ENCODE results near the gene ID2. TPM values are rescaled to one million over a fixed set of nuclear protein-coding genes. Genes with fewer than 3 reads are reported as not detected.

The ID2 gene
- total RNA-seq, 2 experiments from 2014 or later, result 85.7 to 91.6 TPM

GRCh38 chr2:8658064-8658862, 23.6 kb upstream of the ID2 start:
- intact Hi-C loops (cut with micrococcal nuclease), result no loop called here
- no peak overlapping the region for H3K27ac Mint-ChIP-seq
- ChIA-PET POLR2A (no interaction called here), CTCF (no interaction called here)
- H3K4me1 Mint-ChIP-seq (ENCODE audit: low read depth), result peaks cover 15% of the 10 kb centered on the region
- no peaks in the 10 kb centered on the region for H3K9me3 Mint-ChIP-seq
- DNase-seq (no peak), ATAC-seq (no peak)
- no peak overlapping the region for H3K4me3 Mint-ChIP-seq
- H3K27me3 Mint-ChIP-seq, result peaks cover 20% of the 10 kb centered on the region
- no peak for TF ChIP-seq CTCF (IDR thresholded peaks at IDR 0.05)
- H3K36me3 Mint-ChIP-seq (ENCODE audit: low read depth), result no peaks in the 10 kb centered on the region

- Mint-ChIP-seq H3K9me3 (no peaks in the 10 kb centered on the region), H3K27me3 (peaks cover 21% of the 10 kb centered on the region), H3K36me3 (ENCODE audit: low read depth) (no peaks in the 10 kb centered on the region), H3K4me1 (ENCODE audit: low read depth) (peaks cover 22% of the 10 kb centered on the region), H3K27ac (no peak overlapping the region), H3K4me3 (no peak overlapping the region)
- CTCF ChIA-PET, result no interaction called here
- DNase-seq (no peak), ATAC-seq (no peak)
- POLR2A ChIA-PET, result interaction anchor here (0.6 kb wide), 1 partner anchor 934 kb away, joined by 3 read pairs; no protein-coding TSS in a partner anchor
- no peak for TF ChIP-seq CTCF (IDR thresholded peaks at IDR 0.05)
- intact Hi-C loops (cut with micrococcal nuclease), result no loop called here
These were observed 22.6 kb upstream of the ID2 start for GRCh38 chr2:8659092-8659734.

GRCh38 chr2:8659735-8660492, 21.9 kb upstream of the ID2 start:
- no peak for DNase-seq
- no peaks in the 10 kb centered on the region for H3K36me3 Mint-ChIP-seq (ENCODE audit: low read depth)
- H3K4me1 Mint-ChIP-seq (ENCODE audit: low read depth), result peaks cover 28% of the 10 kb centered on the region
- peaks cover 21% of the 10 kb centered on the region for H3K27me3 Mint-ChIP-seq
- no peak overlapping the region for H3K27ac Mint-ChIP-seq
- H3K4me3 Mint-ChIP-seq, result no peak overlapping the region
- ChIA-PET POLR2A (interaction anchor here (0.6 kb wide), 1 partner anchor 934 kb away, joined by 3 read pairs; no protein-coding TSS in a partner anchor), CTCF (no interaction called here)
- no peak for TF ChIP-seq CTCF (IDR thresholded peaks at IDR 0.05)
- intact Hi-C loops (cut with micrococcal nuclease), result no loop called here
- H3K9me3 Mint-ChIP-seq, result no peaks in the 10 kb centered on the region
- ATAC-seq, result no peak

GRCh38 chr2:8661235-8661634, 20.6 kb upstream of the ID2 start:
- no peak overlapping the region for H3K27ac Mint-ChIP-seq
- ATAC-seq (no peak), DNase-seq (no peak)
- ChIA-PET CTCF (no interaction called here), POLR2A (no interaction called here)
- peaks cover 32% of the 10 kb centered on the region for H3K4me1 Mint-ChIP-seq (ENCODE audit: low read depth)
- no peaks in the 10 kb centered on the region for H3K36me3 Mint-ChIP-seq (ENCODE audit: low read depth)
- intact Hi-C loops (cut with micrococcal nuclease), result no loop called here
- H3K27me3 Mint-ChIP-seq, result peaks cover 19% of the 10 kb centered on the region
- TF ChIP-seq CTCF (IDR thresholded peaks at IDR 0.05), result no peak
- H3K9me3 Mint-ChIP-seq, result no peaks in the 10 kb centered on the region
- no peak overlapping the region for H3K4me3 Mint-ChIP-seq
